Esophagus muscularis mucosa (tissue), 4 donors: ENCODE results near the gene PAX5.

ENCODE experiments used
- CTCF ChIP-seq, 3 experiments: fragments of 200-600 bp in 2 of 3; fragments of 450-650 bp in 1 of 3; sonication (generic) in 2 of 3; IDR thresholded peaks; one replicate each; pipeline ENCODE4 v1.5.1; 2017 to 2019; ENCODE audit warnings: antibody characterized with exemption in 3 of 3, mild to moderate bottlenecking in 2 of 3, moderate library complexity in 1 of 3
- EP300 ChIP-seq: sonication (generic); formaldehyde crosslinking; IDR thresholded peaks from one replicate; pipeline ENCODE4 v1.6.1; 2017; ENCODE audit warnings: antibody characterized with exemption
- POLR2A ChIP-seq: fragments of 450-650 bp; IDR thresholded peaks from one replicate; pipeline ENCODE4 v1.6.1; 2017; ENCODE audit warnings: antibody characterized with exemption, moderate library complexity, mild to moderate bottlenecking, low read depth

GRCh38 chr9:37030611-37030939 is 3.5 kb downstream of the PAX5 start:
- TF ChIP-seq CTCF (IDR thresholded peaks at IDR 0.05), result no peak
- TF ChIP-seq EP300, result no peak
- no peak for TF ChIP-seq POLR2A
